ENCODE results near the gene CHD2. TPM values are rescaled to one million over a fixed set of nuclear protein-coding genes. Genes with fewer than 3 reads are reported as not detected.

CHD2 gene
- total RNA-seq, 1 donor, result 76.7 TPM

DNA sequence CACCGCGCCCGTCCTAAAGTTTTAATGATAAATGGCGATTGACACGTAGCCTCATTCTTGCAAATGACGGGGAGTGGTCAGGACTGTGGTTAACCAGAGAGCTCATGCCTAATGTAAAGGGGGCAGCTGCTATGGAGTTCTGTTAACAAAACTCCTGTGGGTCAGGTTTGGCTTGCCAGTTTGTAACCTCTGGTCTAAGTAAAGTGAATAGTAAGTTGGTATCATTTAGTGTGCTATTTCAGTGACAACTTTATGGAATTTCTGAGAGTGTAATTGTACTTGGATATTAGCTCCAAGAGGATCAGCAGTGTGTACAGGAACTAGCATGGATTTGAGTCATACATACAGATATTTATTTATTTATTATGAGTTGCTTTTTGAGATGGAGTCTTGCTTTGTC, 101.0 kb downstream of the CHD2 start:
- no peak for DNase-seq (ENCODE audit: low read depth in 2 of 3, low spot score in 2 of 3)

DNA sequence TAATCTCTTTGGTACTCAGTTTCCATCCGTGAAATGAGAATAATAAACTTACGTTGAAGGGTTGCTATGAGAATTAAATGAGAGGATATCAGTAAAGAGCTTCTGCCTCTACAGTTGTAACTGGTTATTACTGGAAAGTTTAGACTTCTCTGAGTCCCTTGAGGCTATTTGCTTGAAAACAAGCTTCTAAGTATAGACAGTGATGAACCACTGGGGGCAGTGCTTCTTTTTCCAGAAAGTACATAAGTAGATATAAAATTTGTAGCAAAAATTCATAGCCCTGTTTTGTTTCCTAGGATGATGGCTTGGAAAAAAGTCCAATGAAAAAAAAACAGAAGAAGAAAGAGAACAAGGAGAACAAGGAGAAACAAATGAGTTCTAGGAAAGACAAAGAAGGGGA, 101.8 kb downstream of the CHD2 start:
- peak in 1 of 3 donors; percentile 22 for DNase-seq (ENCODE audit: low read depth in 2 of 3, low spot score in 2 of 3)

- DNase-seq (ENCODE audit: low read depth in 2 of 3, low spot score in 2 of 3), result no peak
Observed at GRCh38 chr15:93005133-93005532, 105.0 kb downstream of the CHD2 start.

- no peak for DNase-seq (ENCODE audit: low read depth in 2 of 3, low spot score in 2 of 3)
Observed at GRCh38 chr15:93007994-93008393, 107.9 kb downstream of the CHD2 start.

- no peak for DNase-seq (ENCODE audit: low read depth in 2 of 3, low spot score in 2 of 3)
Observed at GRCh38 chr15:93012786-93013185, 112.7 kb downstream of the CHD2 start.

DNA sequence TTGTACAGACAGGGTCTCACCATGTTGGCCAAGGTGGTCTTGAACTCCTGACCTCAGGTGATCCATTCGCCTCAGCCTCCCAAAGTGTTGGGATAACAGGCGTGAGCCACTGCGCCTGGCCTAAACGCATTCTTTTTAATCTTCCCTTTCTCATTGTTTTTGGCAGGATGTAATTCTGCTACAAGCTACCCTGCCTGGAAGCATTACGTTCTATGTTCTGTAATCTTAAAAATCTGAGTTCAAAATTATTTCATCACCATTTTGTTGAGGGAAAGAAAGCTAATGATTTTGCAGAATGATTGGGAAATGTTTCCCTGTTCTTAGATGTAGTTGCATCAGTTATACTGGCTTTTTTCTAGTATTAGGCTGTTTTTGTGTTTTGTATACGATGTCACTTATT, 117.4 kb downstream of the CHD2 start:
- DNase-seq (ENCODE audit: low read depth in 2 of 3, low spot score in 2 of 3), result no peak

DNA sequence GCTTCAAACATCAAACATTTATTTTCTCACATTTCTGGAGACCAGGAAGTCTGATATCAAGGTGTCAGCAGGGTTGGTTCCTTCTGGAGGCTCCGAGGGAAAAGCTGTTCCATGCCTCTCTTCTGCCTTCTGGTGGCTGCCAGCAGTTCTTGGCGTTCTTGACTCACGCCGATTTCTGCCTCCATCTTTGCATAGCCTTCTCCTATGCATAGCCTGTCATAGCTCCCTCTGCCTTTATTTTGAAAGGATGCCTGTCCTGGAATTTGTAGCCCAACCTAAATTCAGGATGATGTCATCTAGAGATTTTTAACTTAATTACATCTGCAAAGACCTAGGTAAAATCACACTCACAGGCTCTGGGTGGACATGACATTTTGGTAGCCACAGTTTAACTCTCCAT, 118.5 kb downstream of the CHD2 start:
- DNase-seq (ENCODE audit: low read depth in 2 of 3, low spot score in 2 of 3), result no peak

DNA sequence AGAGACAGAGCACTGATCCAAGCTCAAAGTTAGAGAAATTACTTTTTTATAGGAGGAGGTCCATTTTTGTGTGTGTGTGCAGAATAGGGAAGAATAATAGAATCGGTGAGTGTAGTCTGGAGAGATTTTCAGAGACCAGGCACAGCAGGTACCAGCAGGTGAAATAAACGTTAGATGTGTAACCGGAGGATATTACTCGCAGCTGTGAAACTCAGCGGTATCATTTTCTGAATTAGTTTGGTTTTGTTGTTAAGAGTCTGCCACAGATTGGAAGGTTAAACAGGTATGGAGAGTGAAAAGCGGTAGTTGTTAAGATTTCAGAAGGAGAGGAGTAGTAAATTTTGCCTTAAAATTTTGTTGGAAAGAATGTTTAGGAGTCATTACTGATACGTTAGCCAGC, 119.0 kb downstream of the CHD2 start:
- no peak for DNase-seq (ENCODE audit: low read depth in 2 of 3, low spot score in 2 of 3)

DNA sequence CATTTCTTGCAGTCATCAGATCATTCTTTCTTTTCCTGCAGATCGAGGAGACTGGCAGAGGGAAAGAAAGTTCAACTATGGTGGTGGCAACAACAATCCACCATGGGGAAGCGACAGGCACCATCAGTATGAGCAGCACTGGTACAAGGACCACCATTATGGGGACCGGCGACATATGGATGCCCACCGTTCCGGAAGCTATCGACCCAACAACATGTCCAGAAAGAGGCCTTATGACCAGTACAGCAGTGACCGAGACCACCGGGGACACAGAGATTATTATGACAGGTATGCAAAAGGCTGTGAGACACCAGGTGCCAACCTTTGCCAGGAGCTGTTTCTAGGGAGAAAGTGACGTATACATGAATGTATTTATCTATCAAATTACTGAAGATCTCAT, 119.8 kb downstream of the CHD2 start:
- DNase-seq (ENCODE audit: low read depth in 2 of 3, low spot score in 2 of 3), result no peak

DNA sequence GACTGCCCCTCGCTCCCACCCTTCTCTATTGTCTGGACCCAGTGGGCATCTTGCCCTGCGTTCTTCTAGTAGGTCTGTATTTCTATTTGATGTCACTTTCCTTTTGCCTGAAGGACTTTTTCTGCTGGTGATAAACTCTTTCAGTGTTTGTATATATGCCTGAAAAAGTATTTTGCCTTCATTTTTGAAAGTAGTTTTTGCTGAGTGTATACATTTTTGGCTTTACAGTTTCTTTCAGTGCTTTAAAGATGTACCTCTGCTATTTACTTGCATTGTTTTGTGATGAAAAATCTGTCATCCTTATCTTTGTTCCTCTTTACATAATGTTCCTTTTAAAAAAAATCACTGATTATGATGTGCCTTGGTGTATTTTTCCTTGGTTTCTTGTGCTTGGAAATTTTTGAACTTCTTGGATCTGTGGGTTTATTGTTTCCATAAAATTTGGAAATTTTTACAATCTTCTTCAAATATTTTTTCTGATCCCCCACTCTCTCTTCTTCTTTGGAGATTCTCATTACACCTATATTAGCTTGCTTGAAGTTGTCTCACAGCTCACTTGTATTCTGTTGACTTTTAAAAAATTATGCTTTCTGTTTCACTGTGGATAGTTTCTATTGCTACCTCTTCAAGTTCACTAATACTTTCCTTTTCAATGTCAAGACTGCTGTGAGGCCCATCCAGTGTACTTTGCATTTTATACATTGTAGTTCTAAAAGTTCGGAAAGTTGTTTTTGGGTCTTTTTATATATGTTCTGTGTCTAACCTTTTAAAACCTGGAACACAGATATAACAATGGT, 121.0 kb downstream of the CHD2 start:
- DNase-seq (ENCODE audit: low read depth in 2 of 3, low spot score in 2 of 3), result no peak

- no peak for DNase-seq (ENCODE audit: low read depth in 2 of 3, low spot score in 2 of 3)
Observed at GRCh38 chr15:93024293-93024692, 124.2 kb downstream of the CHD2 start.

DNA sequence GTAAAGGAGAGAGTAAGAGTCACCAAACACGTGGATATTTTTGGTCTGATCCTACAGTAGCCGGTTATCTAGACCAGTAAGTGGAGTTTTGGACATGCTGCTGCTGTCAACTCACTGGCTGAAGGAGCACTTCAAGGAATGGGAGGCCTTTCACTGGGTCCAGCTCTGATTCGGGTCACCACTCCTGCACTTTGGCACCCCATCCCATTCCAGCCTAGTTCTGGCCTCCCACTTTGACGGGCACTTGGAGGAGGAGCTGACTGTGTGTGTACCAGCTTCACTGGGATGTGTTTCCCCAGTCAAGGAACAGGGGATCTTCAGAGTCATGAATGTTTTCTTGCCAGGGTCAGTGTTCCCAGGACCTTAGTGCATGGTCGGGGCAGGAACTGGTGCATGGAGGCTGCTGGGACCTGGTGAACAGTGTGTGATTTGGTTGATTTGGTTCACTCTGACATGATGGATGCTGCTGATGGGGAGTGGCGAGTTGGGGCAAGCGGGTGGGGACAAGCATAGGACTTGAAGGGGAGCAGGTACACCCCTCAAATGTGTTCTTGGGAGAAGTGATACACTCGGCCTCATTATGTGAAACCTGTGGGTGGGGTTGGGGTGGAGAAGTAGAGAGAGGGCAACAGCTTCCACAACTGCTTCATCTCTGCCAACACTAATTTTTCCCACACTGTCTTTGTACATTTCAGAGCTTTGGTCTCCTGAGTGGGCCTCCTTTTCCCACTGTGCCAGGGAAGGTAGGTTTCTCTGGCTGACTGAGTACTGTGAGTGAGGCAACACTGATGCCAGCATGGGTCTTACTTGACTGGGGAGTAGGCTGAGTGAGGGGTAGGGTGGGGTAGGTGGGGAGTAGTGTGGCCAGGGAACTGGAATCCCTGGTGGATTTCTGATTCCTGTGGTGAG, 124.8 kb downstream of the CHD2 start:
- DNase-seq (ENCODE audit: low read depth in 2 of 3, low spot score in 2 of 3), result no peak

DNA sequence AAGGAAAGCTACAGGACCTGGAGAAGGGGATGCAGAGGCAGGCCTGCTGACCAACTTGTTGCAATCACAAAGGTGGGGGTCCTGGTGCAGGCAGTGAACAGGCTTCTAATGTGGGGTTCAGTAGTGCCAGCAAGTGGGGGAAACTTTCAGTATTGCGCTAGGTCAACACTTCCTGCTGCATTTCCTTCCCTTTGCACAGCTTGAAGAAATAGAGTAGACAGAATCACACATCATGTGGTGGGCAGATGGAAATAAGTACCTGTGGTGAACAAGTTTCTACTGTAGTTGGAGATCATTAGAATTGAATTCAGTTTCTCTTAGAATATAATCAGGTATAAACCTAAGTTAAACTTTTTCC, 125.5 kb downstream of the CHD2 start:
- no peak for DNase-seq (ENCODE audit: low read depth in 2 of 3, low spot score in 2 of 3)

DNA sequence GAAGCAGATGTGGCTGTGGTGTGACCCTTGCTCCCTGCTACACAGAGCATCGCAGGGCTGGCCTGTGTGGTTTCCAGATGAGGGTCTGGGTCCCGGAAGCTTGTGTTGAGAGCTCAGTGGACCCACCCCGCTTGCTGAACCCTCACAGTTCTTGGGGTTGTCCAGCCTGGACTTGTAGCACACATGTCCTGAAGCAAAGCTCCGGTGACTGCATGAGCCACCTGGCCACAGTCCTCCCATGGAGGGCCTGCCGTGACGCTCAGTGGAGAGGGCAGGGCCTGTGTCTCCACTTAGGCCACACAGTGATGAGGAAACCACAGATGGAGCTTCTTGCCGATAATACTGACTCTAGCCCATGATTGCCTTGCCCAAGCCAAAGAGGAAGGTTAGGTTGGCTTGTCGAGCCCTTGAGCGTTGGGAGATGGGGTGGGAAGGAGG, 126.3 kb downstream of the CHD2 start:
- DNase-seq (ENCODE audit: low read depth in 2 of 3, low spot score in 2 of 3), result no peak

GRCh38 chr15:93027413-93027812, 127.3 kb downstream of the CHD2 start:
- DNase-seq (ENCODE audit: low read depth in 2 of 3, low spot score in 2 of 3), result no peak

DNA sequence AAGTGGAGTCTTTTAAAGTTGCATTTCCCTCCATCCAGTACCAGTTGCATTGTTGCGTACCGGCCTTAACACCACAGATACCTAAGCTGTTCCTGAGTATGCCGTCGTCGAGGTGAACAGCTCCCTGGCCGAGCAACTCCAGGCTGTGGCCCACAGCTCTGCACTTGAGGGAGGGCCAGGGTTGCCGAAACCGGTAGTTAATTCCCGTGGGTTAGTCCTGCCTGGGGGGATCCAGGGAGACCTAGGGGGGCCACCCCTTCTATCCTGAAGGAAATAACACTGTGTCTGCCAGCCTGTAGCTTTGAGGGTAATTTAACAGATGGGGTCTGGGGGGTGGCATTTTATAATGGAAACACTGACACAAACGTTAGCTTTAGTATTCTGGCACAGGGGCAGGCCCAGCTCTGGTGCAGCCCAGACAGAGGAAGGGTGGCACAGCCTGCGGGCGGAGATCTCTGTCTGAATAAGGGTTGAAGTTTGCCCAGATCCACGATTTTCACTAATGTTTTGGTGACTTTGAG, 128.0 kb downstream of the CHD2 start:
- DNase-seq (ENCODE audit: low read depth in 2 of 3, low spot score in 2 of 3), result no peak

- no peak for DNase-seq (ENCODE audit: low read depth in 2 of 3, low spot score in 2 of 3)
Observed at GRCh38 chr15:93028632-93029213, 128.6 kb downstream of the CHD2 start.

GRCh38 chr15:93029214-93029835, 129.2 kb downstream of the CHD2 start:
- DNase-seq (ENCODE audit: low read depth in 2 of 3, low spot score in 2 of 3), result no peak

GRCh38 chr15:93029836-93030429, 129.8 kb downstream of the CHD2 start:
- DNase-seq (ENCODE audit: low read depth in 2 of 3, low spot score in 2 of 3), result no peak

- peak; percentile 50 to 76 (median 51) for DNase-seq (ENCODE audit: low read depth in 2 of 3, low spot score in 2 of 3)
Observed at GRCh38 chr15:93030430-93031102, 130.4 kb downstream of the CHD2 start.
